Metanephros (tissue), 1 donor: ENCODE measurements around the gene PSMG3. TPM values are rescaled to one million over a fixed set of nuclear protein-coding genes. Genes with fewer than 3 reads are reported as not detected.

Experiments used
- total RNA-seq: library from RNA; depleted of rRNA; stranded (reverse); fragments of >200 nt; gene quantifications from one replicate; pipeline ENCODE4 v1.2.3, GENCODE V29; 2014

PSMG3 gene
- 22.7 TPM for total RNA-seq

GRCh38 chr7:1569833-1570632 lies at the start of gene PSMG3:
Gene PSMG3 (minus strand): TSS chr7:1570032. CDS start chr7:1569339, 693 bp downstream.

GRCh38 chr7:1555813-1556543 lies 13.9 kb downstream of the PSMG3 start, which contains the start of gene TMEM184A:
Gene TMEM184A (minus strand): TSS chr7:1556205. CDS start chr7:1555484, 721 bp downstream.

Other genes starting within 250 kb of the PSMG3 start
- gene MICALL2, start 110.6 kb downstream of the PSMG3 start, total RNA-seq = 13.5 TPM
- 79.2 TPM for gene INTS1, start 65.6 kb downstream of the PSMG3 start, total RNA-seq
- gene MAFK, start 39.3 kb downstream of the PSMG3 start, total RNA-seq = 18.9 TPM
- 9.8 TPM for gene TMEM184A, start 13.8 kb downstream of the PSMG3 start, total RNA-seq
- 21.7 TPM for gene ELFN1, start 100.2 kb upstream of the PSMG3 start, total RNA-seq